ENCODE measurements around the gene KRT82. TPM values are rescaled to one million over a fixed set of nuclear protein-coding genes. Genes with fewer than 3 reads are reported as not detected.

Gene KRT82
- total RNA-seq, 1 donor from 2014 or later, result not detected

GRCh38 chr12:52381206-52381605, 24.9 kb downstream of the KRT82 start:
- H3K27ac Mint-ChIP-seq, result no peak overlapping the region

GRCh38 chr12:52380271-52380694, 25.9 kb downstream of the KRT82 start:
- DNase-seq, result no peak
- peaks cover 15% of the 10 kb centered on the region for H3K27me3 Mint-ChIP-seq
- ATAC-seq (ENCODE audit: low read depth), result no peak
- peaks cover 2% of the 10 kb centered on the region for H3K4me1 Mint-ChIP-seq
- intact Hi-C loops (cut with micrococcal nuclease), result no loop called here
- no peak overlapping the region for H3K27ac Mint-ChIP-seq
- CTCF ChIA-PET, result no interaction called here
- POLR2A ChIA-PET, result no interaction called here
- no peaks in the 10 kb centered on the region for H3K36me3 Mint-ChIP-seq (ENCODE audit: low read depth)
- no peak overlapping the region for H3K4me3 Mint-ChIP-seq
- H3K9me3 Mint-ChIP-seq, result no peaks in the 10 kb centered on the region
- no peak for TF ChIP-seq CTCF (IDR thresholded peaks at IDR 0.05)

More at GRCh38 chr12:52381206-52381605, 24.9 kb downstream of the KRT82 start:
- Mint-ChIP-seq H3K4me3 (no peak overlapping the region), H3K9me3 (no peaks in the 10 kb centered on the region), H3K4me1 (peaks cover 2% of the 10 kb centered on the region), H3K27me3 (peaks cover 15% of the 10 kb centered on the region), H3K36me3 (ENCODE audit: low read depth) (no peaks in the 10 kb centered on the region)
- DNase-seq (no peak), ATAC-seq (ENCODE audit: low read depth) (no peak)
- ChIA-PET POLR2A (no interaction called here), CTCF (no interaction called here)
- intact Hi-C loops (cut with micrococcal nuclease), result no loop called here
- TF ChIP-seq CTCF (IDR thresholded peaks at IDR 0.05), result no peak

- CTCF ChIA-PET, result no interaction called here
Measured at GRCh38 chr12:52379536-52379935, 26.6 kb downstream of the KRT82 start.

GRCh38 chr12:52378091-52378490, 28.0 kb downstream of the KRT82 start:
- DNase-seq, result no peak
- ATAC-seq (ENCODE audit: low read depth), result no peak
- Mint-ChIP-seq H3K9me3 (peaks cover 6% of the 10 kb centered on the region), H3K4me3 (no peak overlapping the region), H3K36me3 (ENCODE audit: low read depth) (no peaks in the 10 kb centered on the region), H3K27ac (no peak overlapping the region), H3K4me1 (peaks cover 2% of the 10 kb centered on the region), H3K27me3 (peaks cover 15% of the 10 kb centered on the region)
- ChIA-PET CTCF (no interaction called here), POLR2A (no interaction called here)
- no peak for TF ChIP-seq CTCF (IDR thresholded peaks at IDR 0.05)
- intact Hi-C loops (cut with micrococcal nuclease), result no loop called here

More at GRCh38 chr12:52379536-52379935, 26.6 kb downstream of the KRT82 start:
- DNase-seq, result no peak
- H3K27ac Mint-ChIP-seq, result no peak overlapping the region
- H3K9me3 Mint-ChIP-seq, result no peaks in the 10 kb centered on the region
- no peak overlapping the region for H3K4me3 Mint-ChIP-seq
- intact Hi-C loops (cut with micrococcal nuclease), result no loop called here
- H3K36me3 Mint-ChIP-seq (ENCODE audit: low read depth), result no peaks in the 10 kb centered on the region
- peaks cover 2% of the 10 kb centered on the region for H3K4me1 Mint-ChIP-seq
- no peak for TF ChIP-seq CTCF (IDR thresholded peaks at IDR 0.05)
- peaks cover 15% of the 10 kb centered on the region for H3K27me3 Mint-ChIP-seq
- no peak for ATAC-seq (ENCODE audit: low read depth)
- POLR2A ChIA-PET, result no interaction called here

GRCh38 chr12:52377266-52377665, 28.9 kb downstream of the KRT82 start:
- H3K27ac Mint-ChIP-seq, result no peak overlapping the region

More at GRCh38 chr12:52377266-52377665, 28.9 kb downstream of the KRT82 start:
- ATAC-seq (ENCODE audit: low read depth) (no peak), DNase-seq (no peak)
- Mint-ChIP-seq H3K4me3 (no peak overlapping the region), H3K36me3 (ENCODE audit: low read depth) (no peaks in the 10 kb centered on the region), H3K4me1 (no peaks in the 10 kb centered on the region), H3K27me3 (peaks cover 15% of the 10 kb centered on the region), H3K9me3 (peaks cover 6% of the 10 kb centered on the region)
- CTCF ChIA-PET, result no interaction called here
- intact Hi-C loops (cut with micrococcal nuclease), result no loop called here
- no peak for TF ChIP-seq CTCF (IDR thresholded peaks at IDR 0.05)
- POLR2A ChIA-PET, result no interaction called here
